GM12872 (cell line): ENCODE measurements around the gene HEATR5B.

Experiments used
- CTCF ChIP-seq: IDR thresholded peaks from 3 replicates; pipeline ENCODE4 v1.5.1; 2011; ENCODE audit warnings: low read depth, mild to moderate bottlenecking, low read length, moderate library complexity; ENCODE audit not compliant: insufficient read depth

Gene HEATR5B

GRCh38 chr2:36964496-36965058 lies 119.6 kb downstream of the HEATR5B start:
- TF ChIP-seq CTCF, result no peak

- no peak for TF ChIP-seq CTCF
Measured at GRCh38 chr2:36963734-36964133, 120.4 kb downstream of the HEATR5B start.

GRCh38 chr2:36963106-36963505 lies 121.1 kb downstream of the HEATR5B start:
- no peak for TF ChIP-seq CTCF

- no peak for TF ChIP-seq CTCF
Measured at GRCh38 chr2:36960773-36961172, 123.4 kb downstream of the HEATR5B start.

GRCh38 chr2:36960005-36960675 lies 124.0 kb downstream of the HEATR5B start:
- no peak for TF ChIP-seq CTCF

GRCh38 chr2:36954977-36955607 lies 129.1 kb downstream of the HEATR5B start:
- no peak for TF ChIP-seq CTCF

- no peak for TF ChIP-seq CTCF
Measured at GRCh38 chr2:36952748-36953197, 131.4 kb downstream of the HEATR5B start.
